ENCODE measurements around the gene PTPRN2.

The PTPRN2 gene

DNA sequence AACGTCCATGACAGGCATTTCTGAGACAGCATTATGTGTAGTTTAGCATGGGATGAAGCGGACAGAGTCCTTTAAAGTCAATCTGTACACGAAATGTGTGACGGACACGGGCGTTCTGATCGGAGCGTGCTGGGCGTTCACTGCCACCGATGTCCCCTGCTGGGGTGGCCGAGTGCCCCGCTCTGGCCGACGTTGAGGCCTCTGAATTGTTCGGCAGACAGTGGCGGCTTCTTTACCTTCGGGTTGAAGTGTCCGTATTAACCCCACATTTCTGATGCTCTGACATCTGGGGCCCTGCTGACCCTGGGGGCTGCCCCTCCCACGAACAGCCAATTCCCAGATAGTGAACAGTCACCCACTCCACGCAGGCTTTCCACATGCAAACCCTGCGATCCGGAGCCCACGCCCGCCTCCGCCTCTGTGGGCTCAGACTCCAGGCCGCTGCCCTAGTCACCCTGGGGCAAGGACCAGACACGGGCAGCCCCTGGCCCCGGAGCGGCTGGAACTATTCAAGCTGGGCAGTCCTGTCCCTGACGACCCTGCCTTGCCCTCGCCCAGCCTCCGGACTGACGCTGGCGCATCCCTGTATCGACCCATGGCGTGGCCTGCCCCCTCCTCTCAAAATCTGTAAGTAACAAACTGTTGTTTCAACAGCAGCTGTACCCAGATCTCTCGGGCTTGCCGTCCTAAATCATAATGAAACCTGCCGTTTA is 445.7 kb downstream of the PTPRN2 start:
- no peak for DNase-seq

DNA sequence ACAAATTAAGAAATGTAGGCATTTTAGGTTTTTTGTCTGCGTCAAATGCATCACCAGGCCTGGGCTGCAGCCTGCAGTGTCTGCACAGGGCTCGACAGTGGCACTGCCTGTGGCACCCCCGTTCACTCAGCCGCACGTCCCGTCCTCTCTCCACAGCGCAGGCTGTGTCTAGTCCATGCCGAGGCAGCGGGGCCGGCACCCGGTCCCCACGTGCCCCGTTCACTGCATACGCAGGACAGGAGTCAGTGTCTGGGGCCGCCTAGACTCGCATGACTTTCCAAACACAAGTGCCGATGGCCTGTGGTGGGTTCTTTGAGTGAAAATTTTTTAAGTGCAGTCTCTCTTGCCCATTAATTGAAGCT is 446.4 kb downstream of the PTPRN2 start:
- no peak for DNase-seq

DNA sequence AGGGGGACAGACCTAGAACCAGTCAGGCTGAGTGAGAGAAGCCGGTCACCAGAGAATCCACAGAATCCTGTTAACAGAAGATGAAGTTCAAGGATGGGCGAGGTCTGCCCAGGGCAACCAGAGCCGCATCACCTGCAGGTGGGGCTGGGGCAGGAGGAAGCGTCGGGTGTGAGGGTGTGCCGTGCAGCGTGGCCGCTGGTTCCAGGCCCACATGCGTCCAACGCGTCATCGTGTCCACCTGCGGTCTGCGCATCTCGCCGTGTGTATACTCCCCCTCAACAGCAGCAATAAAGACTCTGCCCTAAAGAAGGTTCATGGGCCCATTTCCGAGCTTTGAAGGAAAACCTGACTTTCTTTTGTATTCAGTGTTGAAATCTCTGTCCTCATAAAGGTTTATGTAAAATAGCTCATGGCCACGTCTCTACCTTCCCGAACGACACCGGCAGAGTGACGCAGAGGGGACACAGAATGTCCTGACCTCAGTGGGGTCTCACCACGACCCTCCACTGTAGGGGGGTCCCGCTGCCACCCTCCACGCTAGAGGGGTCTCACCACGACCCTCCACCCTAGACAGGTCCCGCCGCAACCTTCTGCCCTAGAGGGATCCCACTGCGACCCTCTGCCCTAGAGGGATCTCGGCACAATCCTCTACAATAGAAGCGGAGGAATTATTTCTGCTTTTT is 446.9 kb downstream of the PTPRN2 start:
- DNase-seq, result no peak

DNA sequence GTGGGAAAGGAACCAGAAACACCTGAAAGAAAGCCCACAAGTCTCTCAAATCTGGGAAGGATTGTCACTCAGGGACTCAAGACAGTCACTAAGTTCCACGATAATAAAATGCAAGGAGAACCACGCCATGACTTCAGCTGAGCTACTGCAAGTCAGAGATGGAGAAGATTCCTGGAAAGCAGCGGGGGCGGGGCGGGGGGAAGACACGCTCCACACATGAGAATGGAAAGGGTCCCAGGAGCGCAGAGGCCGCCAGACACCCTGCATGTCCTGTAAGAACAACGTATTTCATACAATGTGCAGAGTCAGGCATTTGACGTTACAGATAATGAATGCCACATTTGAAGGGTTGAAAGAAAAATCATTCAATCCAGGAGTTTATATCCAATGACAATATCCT is 448.1 kb downstream of the PTPRN2 start:
- DNase-seq, result no peak

DNA sequence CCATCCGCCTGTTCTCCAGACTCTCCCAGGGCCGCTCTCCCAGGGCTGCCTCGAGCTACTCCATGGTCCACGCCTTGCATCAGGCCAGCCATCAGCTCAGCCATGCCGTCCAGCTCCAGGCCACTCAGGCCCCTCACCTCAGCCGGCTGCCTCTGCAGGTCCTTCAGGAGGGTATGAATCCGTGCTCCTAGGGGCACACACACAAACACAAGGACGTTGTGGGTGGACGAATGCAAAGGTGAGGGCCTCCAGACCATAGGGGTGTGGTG is 449.4 kb downstream of the PTPRN2 start:
- DNase-seq, result no peak

DNA sequence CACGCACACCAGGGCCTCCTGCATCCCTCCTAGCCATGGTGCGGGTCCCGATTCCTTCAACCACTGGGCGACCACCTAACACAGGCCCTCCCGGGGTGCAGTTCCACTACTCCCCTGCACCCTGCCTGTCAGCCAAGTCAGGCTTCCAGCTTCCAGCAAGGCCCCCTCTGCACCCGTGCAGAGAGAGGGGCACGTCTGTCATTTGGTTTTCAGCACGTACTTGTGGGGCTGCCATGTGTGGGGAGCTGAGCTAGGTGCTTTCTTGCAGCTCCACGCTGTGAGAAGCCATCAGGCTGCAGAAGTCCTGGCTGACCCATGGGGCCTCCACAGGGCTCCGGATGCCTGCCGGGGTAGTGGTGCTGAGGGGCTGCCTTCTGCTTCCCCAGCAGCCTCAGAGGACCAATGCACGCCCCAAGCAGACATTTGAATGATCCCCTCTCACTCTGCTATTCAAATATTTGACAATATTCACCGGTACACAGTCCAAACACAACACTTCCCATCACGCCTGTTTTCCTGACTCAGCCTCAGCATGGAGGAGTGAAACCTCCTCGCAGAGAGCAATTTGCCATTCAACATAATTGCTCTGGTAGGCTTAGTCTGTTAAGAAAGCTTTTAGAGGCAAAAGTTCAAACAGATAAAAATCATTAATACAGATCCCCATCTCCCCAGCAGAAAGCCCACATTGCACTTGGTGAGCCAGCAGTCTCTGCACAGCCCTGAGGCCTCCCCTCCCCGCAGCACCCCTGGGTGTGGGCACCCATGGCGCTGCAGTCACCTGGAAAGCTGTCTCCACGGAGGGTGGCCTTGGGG is 449.9 kb downstream of the PTPRN2 start:
- no peak for DNase-seq

- no peak for DNase-seq
Observed at GRCh38 chr7:158135931-158136330, 451.7 kb downstream of the PTPRN2 start.

DNA sequence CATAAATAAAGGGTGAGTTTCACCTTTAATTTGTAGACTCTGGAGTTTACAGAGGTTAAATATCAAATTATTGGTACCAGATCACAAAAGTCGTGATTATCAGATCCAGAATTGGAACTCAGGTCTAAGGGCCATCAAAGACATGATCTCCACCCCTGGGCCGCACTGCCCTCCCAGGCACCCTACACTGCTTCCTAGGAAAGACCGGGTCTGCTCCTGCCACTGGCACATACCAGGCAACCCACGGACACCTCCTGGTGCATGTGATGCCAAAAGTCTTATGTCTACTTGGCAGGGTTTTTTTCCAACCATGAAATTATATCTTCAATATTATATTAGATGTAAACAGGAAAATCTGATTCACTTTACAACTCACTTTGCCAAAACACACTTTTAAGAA is 452.8 kb downstream of the PTPRN2 start:
- DNase-seq, result no peak

DNA sequence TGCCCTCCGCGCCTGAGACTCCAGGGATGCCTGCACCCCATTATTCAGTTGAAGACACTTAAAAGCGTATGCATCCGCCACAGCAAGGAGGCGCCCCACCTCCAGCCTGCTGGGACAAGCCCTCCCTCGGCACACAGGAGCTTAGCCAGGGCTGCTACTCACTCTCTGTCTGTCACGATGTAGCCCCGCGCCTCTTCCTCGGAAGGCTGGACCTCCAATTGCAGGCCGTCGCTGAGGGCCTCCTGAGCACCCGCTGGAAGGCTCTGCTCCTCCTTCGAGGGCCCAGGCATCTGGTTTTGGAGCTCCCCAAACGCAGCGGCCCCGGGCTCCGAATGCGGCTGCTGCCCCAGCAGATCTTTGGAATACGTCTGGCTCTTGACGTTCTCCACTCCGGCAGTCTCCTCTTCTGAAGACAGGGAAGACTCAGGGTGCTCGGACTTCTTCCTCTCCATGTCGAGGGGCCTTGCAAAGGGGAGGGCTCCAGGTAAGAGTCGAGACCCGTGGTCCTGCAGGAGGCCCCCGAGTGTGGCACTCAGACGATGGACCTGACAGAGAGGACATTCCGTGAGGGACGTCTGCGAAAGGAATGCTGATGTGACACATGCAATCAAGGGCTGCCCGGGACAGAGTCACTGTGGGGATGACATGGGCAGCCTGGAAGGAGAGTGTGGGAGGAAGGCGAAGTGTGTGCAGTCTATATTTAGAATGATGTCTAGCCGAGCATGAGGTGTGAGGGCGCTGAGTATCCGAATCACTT is 453.9 kb downstream of the PTPRN2 start:
- DNase-seq, result no peak

DNA sequence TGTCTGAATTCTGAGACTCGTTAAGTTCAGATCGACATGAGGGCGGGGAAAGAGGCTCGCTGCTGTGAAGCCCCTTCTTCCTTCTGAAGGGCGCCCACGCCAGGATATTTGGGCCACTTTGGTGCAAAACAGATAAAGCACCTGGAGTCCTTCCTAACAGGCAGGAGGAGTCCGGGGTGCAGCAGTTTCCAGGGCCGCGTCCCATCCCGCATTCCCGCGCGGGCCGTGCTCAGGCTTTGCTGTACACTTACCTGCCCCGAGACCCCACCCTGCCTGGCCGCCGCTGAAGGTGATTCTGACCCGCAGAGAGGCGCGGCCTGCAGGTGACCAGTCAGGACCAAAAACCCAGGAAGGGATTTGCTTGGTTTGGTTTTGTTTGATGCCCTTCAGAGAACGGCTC is 454.6 kb downstream of the PTPRN2 start:
- DNase-seq, result no peak

GRCh38 chr7:158130023-158130409 is 457.6 kb downstream of the PTPRN2 start:
- DNase-seq, result no peak

GRCh38 chr7:158129037-158130022 is 458.3 kb downstream of the PTPRN2 start:
- DNase-seq, result no peak

GRCh38 chr7:158128572-158128971 is 459.1 kb downstream of the PTPRN2 start:
- no peak for DNase-seq

GRCh38 chr7:158127241-158127640 is 460.4 kb downstream of the PTPRN2 start:
- no peak for DNase-seq

DNA sequence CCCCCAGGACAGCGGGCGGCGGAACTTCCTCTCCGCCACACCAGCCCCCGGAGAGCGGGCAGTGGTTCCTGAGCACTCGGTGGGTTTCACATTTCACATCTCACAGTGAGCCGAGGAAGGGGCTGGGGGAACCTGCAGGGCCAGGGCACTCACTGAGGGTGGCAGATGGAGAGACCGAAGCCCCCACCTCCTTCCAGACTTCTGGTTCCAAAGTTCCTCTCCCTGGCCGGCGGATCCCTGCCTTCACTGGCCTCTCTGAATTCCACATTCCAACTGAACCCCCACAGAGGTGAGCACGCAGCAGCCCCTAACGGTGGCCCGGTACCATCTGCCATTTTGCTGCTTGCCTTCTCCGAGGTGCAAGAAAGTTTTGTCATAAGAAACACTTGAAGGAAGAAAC is 461.0 kb downstream of the PTPRN2 start:
- DNase-seq, result no peak

DNA sequence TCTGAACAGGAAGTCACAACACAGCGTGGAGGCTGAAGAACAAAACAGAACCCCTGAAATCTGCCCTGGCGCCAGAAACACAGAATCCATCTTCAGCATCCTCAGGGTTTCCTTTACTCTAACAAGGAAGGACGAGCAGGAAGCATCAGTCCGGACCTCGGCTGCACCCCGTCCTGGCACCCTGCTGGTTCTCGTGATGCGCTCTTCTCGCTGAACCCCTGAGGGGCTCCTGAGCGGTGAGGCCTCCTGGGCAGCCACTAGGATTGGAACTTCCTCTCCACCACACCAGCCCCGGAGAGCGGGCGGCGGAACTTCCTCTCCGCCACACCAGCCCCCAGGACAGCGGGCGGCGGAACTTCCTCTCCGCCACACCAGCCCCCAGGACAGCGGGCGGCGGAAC is 461.9 kb downstream of the PTPRN2 start:
- no peak for DNase-seq

- DNase-seq, result no peak
Observed at GRCh38 chr7:158125091-158125490, 462.5 kb downstream of the PTPRN2 start.

DNA sequence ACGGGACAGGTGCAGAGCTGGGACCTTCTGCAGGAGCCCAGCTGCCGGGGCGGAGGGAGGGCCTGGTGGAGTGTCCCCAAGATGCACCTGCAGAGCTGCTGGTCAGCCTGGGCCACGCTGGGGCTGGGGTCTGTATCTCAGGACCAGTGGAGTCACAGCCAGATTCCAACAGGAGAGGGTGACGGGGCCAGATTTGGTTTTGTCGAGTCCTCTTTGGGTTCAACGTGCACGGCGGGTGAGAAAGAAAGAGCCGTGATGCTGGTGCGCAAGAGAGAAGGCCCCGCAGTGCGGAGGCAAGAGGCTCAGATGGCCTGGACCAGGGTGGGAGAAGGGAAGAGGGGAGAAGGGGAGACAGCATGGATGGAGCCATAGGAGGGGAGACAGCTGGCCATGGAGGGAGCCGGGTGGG is 462.9 kb downstream of the PTPRN2 start:
- DNase-seq, result no peak

DNA sequence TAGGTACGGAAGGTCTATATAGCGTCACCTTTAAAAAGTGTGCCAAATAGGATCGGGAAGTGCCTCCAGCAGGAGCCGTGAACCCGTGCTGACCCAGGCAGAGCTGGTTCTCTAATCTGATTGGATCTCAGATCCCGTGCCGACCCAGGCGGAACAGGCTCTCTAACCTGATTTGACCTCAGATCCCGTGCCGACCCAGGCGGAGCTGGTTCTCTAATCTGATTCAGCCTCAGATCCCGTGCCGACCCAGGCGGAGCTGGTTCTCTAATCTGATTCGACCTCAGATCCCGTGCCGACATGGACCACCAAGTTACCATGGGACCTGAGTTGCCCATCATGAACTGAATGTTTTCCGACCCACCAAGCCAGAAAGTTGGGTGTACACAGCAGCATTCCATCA is 463.9 kb downstream of the PTPRN2 start:
- no peak for DNase-seq

- DNase-seq, result no peak
Observed at GRCh38 chr7:158123214-158123613, 464.4 kb downstream of the PTPRN2 start.

DNA sequence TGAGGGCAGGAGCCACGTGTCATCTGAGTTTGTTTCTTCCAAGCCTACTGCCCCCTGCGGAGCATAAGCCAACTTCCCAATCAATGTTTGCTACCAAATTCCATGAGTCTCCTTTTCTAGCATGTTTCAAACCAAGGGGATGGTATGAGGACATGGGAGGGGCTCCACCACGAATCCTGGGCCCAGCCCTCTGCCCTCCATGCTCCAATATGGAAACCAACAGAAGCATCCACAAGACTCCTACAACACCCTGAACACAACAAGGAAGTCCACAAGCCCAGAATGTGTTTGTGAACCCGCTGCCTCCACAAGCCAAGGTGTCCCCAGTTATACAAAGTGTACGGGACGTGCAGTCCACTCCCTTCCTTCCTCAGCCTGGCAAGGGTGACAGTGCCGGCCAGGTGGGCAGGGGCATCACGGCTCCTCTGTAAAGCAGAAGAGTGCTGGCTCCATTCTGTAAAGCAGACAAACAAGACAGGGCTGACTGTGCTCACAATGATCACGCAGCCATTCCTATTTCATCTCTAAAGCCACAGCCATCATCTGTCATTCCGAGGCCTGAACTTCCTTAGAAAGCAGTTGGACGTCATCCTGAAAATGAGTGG is 466.1 kb downstream of the PTPRN2 start:
- DNase-seq, result no peak

DNA sequence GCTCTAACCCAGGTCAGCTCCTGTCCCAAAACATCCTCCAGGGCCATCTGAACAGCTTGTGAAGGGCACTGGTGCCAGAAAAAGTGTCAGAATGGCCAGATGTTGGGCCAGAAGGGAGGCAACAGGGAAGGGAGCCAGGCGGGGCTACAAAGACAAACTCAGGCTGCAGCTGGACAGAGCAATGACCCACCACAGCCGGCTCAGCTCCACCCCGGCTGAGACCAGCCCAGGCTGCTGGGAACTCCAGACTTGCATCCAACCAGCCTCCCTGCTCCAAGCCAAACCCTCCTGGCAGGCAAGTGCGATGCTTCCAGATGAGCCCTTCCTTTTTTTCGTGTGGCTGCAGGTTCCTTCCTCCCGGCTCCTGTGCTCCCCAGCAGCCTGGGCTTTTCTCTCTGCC is 466.9 kb downstream of the PTPRN2 start:
- DNase-seq, result no peak
